ENCODE measurements around the gene SMIM11.
"Not testable (repeated sequence)": the region's sequence is repeated elsewhere in the genome, so short reads cannot be mapped to it uniquely, and the experiment has no call there.

SMIM11 gene, protein sequence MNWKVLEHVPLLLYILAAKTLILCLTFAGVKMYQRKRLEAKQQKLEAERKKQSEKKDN

DNA sequence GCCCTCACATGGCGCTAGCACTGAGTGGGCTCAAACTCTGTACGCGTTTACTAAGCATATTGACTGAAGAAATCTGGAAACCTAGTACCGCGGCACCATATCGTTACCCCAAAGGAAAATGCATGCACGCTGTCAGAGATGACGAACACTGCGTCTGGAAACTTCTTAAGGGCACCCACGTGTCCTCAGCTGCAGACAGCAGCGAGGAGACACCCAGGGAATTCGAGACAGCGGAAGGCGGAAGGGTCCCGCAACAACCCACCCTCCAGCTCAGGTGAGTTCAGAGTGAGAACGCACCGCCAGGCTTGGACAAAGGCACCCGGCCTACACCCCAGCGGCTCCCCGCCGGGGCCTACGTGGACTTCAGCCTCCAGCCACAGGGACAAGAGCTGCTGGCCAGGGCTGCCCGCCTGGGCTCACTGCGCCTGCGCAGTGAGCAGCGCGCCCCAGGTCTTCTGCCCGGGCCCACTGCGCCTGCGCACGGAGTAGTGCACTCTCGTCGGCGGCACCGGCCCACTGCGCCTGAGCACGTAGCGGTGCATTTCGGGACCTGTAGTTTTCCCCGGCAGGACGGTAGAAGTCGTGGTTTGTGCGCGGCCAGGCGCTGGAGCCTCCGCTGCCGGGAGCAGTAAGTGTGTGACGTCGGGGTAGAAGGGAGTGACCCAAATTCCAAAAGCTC, at the start of gene SMIM11:
SMIM11 (plus strand) TSS at position 568 of the 679 bp plus-strand sequence. CDS start 3,998 bp downstream, outside the sequence.
- not testable (repeated sequence) for DNase-seq

DNA sequence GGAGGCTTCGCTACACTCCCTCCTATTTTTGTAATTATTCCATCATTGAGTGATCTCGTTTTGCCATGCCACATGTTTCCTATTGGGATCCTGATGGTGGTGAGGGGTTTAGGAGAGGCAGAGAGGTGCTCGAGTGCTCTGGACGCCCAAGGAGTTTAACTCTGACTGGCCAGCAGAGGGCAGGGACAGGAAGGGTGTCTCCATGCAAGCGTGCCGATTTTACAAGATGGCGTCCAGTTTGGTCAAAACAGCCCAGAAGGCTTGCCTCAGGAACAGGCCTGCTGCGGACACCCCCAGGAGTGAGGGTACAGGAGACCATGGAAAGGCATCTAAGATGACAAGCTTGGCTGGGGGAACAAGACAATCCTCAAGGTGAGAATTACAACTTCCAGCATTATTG, 45.3 kb upstream of the SMIM11 start:
- DNase-seq, result no peak

DNA sequence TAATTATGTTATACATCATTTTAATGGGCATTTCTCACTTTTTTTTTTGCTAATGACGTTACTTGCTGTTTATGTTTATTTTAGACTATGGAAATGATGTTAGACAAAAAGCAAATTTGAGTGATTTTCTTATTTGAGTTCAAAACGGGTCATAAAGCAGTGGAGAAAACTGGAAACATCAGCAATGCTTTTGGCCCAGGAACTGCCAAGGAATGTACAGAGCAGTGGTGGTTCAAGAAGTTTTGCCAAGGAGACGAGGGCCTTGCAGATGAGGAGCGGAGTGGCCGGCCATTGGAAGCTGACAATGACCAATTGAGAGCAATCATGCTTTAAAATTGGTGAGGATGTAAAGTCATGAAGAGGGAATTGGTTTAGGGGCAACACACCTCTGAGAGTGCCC, 43.6 kb upstream of the SMIM11 start:
- no peak for DNase-seq

DNA sequence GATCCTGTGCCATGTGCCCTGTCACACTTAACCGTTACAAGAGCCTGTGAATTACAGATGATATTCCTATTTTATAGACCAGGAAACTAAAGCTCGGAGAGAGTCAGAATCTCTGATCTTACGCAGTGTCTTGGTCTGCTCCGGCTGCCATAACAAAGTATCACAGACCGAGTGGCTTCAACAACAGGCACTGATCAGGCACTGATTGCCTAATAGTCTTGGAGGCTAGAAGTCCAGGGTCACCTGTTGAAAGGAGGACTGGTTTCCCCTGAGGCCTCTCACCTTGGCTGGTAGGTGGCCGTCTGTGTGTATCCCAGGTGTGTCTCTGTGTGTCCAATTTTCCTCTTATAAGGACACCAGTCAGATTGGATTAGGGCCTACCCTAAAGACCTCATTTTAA, 43.0 kb upstream of the SMIM11 start:
- DNase-seq, result no peak

DNA sequence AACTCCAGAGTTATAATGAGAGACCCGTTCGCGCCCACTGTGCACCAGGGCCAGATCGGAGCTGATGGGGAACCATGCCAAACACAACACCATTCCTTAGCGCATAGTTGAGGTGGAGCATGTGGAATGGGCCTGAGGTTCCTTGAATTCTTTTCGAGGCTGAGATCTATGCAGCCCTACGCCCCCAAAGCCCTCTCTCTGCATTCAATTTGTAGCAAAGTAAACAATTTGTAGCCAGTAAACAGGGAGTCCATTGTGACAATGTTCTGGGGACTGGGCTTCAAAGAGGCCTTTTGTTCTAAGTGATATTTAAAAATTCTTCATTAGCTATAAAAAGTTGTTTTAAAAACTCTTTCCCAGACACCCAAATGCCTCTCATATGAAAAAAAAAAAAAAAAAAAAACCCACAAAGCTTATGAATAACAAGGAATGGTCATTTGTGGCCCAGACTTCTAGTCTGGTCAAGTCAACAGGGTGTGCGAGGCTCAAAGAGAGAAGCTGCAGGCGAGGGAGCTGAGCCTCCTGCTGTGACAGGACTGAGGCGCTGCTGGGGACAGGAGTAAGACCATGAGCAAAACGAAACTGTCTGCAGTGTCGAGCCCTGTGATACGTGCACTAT, 42.1 kb upstream of the SMIM11 start:
- DNase-seq, result no peak

DNA sequence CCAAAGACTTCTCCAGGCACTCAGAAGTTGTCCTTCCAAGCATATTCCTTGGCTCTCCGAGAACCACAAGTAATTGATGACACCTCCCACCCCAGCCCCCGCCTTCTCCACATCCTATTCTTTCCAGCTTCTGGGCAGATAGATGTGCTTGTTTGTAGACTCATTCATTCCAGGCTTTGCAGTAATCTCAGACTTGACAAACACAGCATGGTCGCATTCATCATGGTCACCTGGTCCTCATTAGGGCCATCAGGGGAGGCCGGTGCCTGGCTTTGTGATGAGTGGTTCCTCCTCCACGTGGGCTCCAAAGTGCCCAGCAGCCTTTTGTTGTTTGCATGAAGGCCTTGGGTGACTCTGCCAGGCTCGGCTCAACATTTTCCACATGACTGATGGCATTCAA, 40.0 kb upstream of the SMIM11 start:
- no peak for DNase-seq

DNA sequence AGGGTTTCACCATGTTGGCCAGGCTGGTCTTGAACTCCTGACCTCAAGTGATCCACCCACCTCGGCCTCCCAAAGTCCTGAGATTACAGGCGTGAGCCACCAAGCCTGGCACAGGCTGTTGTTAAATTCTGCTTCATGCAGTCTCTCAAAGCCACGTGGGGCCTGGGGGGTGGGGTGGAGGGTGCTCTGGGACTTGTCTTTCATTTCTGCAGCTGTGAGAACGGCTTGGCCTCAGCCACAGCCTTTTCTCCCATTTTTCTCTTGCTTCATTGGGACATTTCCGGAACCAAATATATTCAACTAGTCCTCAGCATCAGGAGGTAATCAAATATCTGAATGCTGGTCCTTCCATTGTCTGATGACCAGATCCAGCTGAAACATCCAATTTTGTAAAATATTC, 39.1 kb upstream of the SMIM11 start:
- DNase-seq, result no peak

DNA sequence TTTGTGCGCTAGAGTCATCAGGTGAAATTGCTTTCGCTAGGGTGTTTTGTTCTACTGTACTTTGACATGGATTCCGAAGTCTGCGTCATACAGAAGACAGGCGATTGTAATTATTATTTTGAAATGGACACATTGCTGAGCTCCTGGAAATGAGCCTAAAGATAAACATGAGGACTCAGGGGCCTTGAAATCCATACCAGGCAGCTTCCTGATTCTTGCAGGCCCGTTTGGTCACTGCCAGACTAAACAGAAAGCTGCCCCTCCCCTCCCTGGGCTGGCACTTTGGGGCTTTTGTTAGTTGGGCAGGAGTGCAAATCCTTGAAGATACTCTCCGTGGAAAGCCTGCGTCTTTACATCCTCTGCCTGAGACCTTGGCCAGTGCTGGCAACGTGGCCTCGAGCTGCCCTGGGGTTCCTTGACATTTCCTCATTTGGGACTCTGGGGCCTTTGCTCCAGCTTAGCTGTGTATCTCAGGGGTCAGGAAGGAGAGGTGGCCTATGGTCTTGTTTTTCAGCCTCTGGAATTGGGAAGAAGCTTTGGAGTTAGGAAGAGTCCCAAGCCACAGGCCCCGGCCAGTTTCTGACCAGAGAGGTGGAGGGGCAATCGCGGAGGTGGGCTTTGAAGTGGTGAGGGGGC, 38.4 kb upstream of the SMIM11 start:
- no peak for DNase-seq

DNA sequence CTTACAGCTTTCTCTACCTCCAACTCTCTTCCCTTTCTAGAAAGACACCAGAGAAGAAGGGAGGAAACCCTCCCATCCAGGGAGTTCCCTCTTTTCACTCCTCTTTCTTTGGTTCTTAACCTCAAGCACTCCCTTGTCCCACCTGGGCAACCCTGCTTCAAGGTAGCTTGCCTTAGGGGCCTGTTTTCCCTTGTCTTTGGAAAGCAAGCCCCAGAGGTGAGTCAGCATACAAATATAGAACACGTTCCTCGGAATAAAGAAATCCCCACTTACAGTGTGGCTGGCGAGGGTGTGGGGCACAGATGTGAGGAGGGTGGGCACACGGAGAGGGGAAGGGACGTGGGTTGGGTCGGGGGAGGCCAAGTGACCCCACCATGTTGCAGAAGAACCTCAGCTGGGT, 37.6 kb upstream of the SMIM11 start:
- DNase-seq, result no peak

DNA sequence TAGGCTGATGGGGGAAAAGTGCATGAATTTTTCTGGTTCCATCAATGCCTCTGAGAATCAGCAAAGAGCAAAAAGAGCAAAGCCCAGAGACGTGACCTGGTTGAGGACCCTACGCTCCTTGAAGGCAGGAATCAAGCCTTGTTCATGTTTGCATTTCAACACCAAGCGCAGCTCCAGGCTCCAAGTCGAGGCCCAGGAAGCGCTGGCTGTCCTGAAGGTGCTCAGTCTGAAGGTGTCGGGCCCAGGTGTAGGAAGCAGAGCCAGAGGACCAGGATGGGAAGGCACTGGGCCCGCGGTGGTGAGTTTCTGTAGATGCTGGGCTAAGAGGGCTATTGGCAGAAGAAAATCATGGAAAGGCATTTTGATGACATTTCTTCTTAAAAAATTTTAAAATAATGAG, 37.1 kb upstream of the SMIM11 start:
- no peak for DNase-seq

DNA sequence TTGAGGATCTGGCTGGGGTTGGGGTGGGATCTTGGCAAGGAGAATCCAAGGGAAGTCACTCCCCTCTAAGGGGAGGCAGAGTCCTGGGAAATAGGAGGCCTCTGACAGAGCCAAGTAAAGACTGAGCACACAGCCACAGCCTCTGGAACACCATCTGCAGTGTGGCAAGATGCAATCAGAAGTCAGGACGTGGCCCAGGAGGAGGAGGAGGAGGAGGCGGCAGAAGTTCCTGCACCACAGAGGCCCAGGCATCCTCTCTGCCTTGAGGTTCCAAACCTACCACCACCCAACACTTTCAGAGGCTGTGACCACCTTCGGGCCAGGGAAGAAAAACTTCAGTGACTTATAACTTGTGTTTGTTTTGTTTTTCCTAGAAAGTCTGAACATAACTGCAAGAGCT, 35.2 kb upstream of the SMIM11 start:
- DNase-seq, result no peak

DNA sequence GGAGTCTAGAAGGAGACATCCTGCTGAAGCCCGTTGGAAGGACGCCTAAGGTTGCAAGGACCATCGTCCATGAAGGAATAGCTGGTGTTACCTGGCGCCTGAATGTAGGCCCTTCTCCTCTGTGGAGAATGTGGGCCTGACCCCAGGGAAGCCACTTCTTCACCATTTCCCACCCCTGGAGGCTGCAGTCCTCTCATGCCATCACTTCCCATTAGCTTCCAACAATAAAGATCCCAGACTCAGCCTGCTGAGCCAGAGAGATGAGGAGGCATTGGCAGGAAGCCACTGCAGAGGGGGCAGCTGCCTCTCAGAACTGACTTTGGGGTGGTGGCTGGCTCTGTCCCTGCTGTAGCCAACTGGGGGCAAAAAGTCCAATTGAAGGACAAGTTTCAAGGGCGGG, 32.8 kb upstream of the SMIM11 start:
- no peak for DNase-seq

DNA sequence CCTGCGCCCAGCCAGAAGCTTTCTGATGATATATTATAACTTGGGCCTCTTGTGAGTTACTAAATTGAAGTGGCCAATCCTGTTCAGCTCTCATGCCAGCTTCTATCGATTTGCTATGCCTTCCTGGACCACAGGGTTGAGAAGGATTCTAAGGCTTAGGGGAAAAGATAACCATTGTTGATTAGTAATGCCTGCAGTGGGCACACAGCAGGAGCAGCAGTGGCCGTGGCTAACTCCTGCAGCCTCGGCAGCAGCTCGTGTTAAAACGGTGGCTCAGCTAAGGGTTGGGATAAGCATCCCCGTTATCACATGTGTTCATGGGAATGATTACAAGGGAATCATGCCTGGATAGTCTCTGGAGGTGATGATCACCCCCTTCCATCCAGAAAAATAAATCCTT, 32.0 kb upstream of the SMIM11 start:
- DNase-seq, result no peak

DNA sequence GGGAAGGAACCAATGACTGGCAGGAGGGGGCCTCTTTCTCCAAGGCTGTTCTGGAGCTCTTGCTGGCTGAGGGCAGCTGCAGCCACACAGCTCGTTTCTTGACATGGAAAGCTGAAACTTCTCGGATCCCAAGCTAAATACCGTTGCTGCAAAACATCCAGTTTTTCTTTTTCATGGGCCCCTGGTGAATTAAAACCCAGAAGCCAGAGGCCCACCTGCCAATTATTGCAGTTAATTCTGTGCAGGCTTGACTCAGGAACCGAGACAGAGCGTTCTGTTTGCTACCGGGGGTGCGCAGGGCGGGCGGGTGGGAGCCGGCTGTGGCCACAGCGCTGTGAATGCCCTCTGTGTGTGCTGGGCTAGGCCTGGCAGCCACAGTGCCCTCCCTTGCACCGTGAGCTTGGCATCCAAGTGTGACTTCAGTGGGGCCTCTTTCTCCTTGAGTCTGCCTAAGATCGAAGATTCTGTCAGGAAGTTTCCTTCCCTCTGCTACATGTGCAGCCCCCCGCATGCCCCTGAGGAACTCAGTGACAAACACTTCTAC, 31.4 kb upstream of the SMIM11 start:
- DNase-seq, result no peak

DNA sequence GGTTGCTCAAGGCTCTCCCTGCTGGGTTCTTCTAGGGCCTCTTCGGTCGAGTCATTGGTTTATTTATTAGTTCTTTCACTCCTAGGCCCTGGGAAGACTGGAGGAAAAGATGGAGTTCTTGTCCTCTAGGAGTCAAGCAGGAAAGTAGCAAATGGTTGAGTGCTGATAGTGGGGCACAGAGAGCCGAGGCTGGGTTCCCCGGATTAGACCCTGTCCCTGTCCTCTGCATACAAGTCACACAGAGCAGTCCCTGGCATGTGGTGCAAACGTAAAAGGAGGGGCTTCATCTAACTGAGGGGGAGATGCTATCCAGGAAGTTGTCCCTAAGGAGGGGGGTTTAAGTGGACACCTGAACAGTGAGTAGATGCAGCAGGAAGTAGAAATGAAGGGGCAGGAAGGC, 30.7 kb upstream of the SMIM11 start:
- DNase-seq, result no peak

DNA sequence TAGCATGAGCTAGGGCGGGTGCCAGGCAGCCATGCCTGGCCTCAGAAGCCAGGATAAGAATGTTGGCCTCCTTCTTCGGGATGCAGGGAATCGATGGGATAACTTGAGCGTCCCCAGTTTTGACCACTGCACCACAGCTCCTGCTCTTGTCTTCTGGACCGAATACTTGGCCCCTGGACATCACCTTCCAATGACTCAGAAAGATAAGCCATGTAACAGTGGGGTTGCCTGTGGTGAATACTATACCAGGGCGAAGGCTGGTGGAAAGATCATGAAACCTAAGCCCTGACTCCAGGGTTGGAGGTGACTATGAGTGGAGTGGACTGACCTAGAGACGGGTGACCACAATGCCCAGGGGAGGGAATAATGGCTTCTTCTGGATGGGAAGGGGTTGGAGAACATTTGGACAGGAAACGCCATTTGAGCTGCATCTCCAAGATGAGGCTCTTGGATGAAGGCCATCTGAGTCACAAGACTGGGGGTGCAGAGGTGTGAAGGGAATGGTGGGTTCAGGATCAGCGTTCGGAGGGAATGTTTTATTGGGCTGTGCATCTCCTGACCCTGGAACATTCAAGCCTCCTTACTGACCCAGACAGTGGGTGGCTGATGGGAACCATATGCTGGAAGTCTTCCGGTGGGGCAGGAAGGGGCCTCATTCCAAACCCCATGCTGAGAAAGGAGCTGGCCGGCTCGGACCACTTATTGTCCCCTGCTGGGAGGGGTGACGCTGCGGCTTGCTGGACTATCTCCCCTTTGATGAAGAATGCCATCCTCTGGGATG, 30.0 kb upstream of the SMIM11 start:
- DNase-seq, result no peak

DNA sequence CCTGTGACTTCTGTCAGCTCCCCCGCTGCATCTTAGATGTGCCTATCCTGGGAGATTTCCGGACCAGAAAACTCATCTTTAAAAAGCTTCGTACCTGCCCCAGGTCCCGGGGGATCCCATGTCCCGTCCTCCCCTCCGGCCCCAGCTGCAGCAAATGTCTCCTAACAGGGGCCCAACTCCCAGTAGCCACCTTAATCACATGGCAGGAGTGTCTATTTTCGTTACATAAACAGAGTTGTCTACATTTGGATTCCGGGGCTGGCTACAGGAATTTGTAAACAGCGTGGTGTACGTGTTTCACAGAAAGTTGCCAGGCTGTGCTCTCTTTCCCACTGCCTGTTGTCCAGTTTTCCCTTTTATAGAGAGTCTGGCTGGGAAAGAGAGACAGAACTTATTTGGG, 29.4 kb upstream of the SMIM11 start:
- no peak for DNase-seq

DNA sequence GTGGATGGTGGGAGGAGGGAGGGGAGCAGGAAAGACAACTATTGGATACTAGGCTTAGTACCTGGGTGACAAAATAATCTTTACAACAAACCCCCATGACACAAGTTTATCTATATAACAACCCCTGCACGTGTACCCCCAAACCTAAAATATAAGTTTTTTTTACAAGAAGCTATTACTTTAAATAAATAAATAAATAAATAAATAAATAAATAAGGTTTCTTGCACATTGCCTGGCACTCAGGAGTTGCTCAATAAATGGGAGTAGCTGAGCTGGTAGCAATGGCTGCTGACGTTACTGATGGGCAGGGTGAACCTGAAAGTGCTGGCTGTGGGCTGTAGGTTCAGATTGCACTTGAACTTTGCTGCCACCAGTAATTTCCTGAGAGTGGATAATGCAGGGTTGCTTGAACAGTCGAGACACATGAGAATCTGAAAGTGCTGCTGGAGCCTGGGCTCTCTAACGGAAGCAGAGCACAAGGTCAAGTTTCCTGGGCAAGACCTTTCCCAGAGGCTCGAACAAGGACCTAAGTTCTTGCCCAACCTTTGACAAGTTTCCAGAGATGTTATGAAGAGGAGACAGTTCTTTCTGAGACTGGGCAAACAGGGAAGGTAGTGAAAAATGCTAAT, 26.3 kb upstream of the SMIM11 start:
- DNase-seq, result no peak

DNA sequence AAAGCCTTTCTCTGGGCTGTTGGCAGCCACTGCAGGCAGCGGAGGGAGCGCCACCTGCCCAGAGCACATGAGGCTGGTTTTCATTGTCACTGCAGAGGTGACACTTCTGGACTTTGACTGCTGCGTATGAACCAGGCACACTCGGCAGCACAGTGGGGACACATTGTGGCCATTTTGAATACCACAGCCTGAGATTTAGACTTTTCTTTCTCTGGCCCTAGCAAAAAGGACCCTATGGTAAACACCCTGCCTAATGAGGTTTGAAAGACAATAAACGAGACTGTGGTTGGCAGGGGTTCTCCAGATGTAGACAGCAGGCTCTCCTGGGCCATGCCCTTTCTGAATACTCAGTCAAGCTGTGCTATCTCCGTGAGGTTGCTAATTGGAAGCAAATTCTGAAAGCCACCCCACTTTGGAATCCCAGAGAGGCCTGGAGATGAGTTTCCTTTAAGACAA, 23.5 kb upstream of the SMIM11 start:
- peak; percentile 48 to 50 (median 49) for DNase-seq

DNA sequence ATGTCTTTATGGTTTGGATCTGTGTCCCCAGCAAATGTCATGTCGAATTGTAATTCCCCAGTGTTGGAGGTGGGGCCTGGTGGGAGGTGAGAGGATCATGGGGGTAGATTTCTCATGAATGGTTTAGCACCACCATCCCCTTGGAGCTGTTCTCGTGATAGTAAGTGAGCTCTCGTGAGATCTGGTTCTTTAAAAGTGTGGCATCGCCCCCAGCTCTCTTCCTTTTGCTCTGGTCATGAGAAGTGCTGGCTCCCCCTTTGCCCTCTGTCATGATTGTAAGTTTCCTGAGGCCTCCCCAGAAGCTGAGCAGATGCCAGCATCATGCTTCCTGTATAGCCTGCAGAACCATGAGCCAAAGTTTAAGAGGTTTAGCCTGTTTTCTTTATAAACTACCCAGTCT, 22.8 kb upstream of the SMIM11 start:
- no peak for DNase-seq

DNA sequence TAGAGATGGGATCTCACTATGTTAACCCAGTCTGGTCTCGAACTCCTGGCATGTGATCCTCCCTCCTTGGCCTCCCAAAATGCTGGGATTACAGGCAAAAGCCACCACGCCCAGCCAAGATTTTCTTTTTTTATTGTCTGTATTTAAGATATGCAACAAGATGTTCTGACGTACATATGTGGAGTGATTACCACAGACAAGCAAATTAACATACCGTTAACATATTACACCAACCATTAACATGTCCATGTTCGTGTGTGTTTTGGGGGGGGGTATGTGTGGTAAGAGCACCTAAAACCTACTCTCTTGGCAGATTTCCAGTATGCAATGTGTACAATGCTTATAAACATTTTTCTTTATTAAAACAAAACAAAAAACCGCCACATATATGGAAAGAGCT, 22.1 kb upstream of the SMIM11 start:
- DNase-seq, result no peak

DNA sequence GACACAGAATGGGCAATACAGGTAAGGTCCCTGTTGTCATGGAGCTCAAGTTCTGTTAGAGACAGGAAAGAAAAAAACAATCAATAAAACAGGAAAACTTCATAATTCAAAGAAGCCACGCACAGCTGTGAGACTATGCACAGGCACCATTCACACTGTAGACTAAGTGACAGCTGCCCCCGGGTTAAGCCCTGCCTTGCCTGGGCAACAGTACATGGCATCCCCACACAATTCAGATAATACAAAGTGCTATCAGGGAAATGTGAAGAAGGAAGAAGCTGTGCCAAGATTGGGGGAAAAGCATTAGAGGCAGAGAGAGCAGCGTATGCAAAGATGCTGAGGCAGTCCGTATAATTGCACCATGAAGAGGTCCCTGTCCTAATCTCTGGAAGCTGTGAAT, 20.5 kb upstream of the SMIM11 start:
- no peak for DNase-seq

DNA sequence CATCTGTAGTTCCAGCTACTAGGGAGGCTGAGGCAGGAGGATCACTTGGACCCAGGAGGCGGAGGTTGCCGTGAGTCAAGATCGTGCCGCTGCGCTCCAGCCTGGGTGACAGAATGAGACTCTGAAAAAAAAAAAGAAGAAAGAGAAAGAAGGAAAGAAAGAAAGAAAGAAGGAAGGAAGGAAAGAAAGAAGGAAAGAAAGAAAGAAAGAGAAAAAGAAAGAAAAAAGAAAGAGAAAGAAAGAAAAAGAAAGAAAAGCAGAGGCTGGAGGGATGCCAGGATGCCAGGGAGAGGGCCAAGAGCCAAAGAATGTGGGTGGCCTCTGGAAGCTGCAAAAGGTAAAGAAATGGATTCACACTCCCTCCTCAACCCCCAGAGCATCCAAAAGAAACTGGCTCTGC, 19.7 kb upstream of the SMIM11 start:
- DNase-seq, result no peak

All from suppressor macrophage treated with lipopolysaccharide for 1 hour (primary cell).